Upper lobe of left lung (tissue), 6 donors: Measurements from ENCODE around the gene GRIN1. TPM values are rescaled to one million over a fixed set of nuclear protein-coding genes. Genes with fewer than 3 reads are reported as not detected.

Source experiments
- ATAC-seq, 2 donors: fragments of 200-7000 bp; cut with Tn5 transposase; one replicate each; pipeline ENCODE4 v1.9.1; 2022; ENCODE audit warnings: mild to moderate bottlenecking in 2 of 2, moderate library complexity in 2 of 2; ENCODE audit not compliant: low FRiP score in 2 of 2
- DNase-seq, 2 donors: peaks; one replicate each; pipeline ENCODE4 v3.0.0-alpha.2; 2019 to 2020
- H3K27ac ChIP-seq, 4 donors: fragments of 200-600 bp; sonication (generic); one replicate each; pipeline ENCODE4 v1.5.1; 2016 to 2019
- H3K27me3 ChIP-seq, 4 donors: fragments of 200-600 bp; sonication (generic); one replicate each; pipeline ENCODE4 v1.5.1; 2017 to 2019
- H3K36me3 ChIP-seq, 4 donors: fragments of 200-600 bp; sonication (generic); one replicate each; pipeline ENCODE4 v1.5.1; 2016 to 2019
- H3K4me1 ChIP-seq, 4 donors: fragments of 200-600 bp; sonication (generic); one replicate each; pipeline ENCODE4 v1.5.1; 2018 to 2019
- H3K4me3 ChIP-seq, 4 donors: fragments of 200-600 bp; sonication (generic); one replicate each; pipeline ENCODE4 v1.5.1; 2017 to 2019; ENCODE audit warnings: mild to moderate bottlenecking in 2 of 4, moderate library complexity in 1 of 4
- H3K9me3 ChIP-seq, 4 donors: fragments of 200-600 bp; sonication (generic); one replicate each; pipeline ENCODE4 v1.5.1; 2018 to 2019
- CTCF ChIP-seq, 6 experiments: fragments of 450-650 bp in 4 of 6; fragments of 200-600 bp in 2 of 6; sonication (generic) in 2 of 6; IDR thresholded peaks; one replicate each; pipeline ENCODE4 v1.5.1; 2016 to 2019; ENCODE audit warnings: antibody characterized with exemption in 6 of 6
- EP300 ChIP-seq, 4 donors: sonication (generic); formaldehyde crosslinking; IDR thresholded peaks; one replicate each; pipeline ENCODE4 v1.5.1; 2017; ENCODE audit warnings: antibody characterized with exemption in 4 of 4, control low read depth in 2 of 4
- POLR2A ChIP-seq, 4 donors: fragments of 450-650 bp; IDR thresholded peaks; one replicate each; pipeline ENCODE4 v1.5.1; 2016 to 2017; ENCODE audit warnings: antibody characterized with exemption in 4 of 4, mild to moderate bottlenecking in 2 of 4
- POLR2AphosphoS5 ChIP-seq, 2 donors: sonication (generic); formaldehyde crosslinking; IDR thresholded peaks; one replicate each; pipeline ENCODE4 v1.5.1; 2017; ENCODE audit warnings: antibody characterized with exemption in 2 of 2
- WGBS, 2 donors: methylation state at CpG; one replicate each; pipeline ENCODE4 v1.1.5; 2017 to 2018; 5-methylcytosine and 5-hydroxymethylcytosine counted together
- total RNA-seq, 6 donors: library from RNA; depleted of rRNA in 4 of 6; stranded (reverse); fragments of >200 nt in 4 of 6; gene quantifications; one replicate each; pipeline versions ENCODE4 v1.1.0 to v1.2.1, GENCODE V29; 2016 to 2021
- donor health status: DM: no; HTN: no; CAD: no; lungs with moderate emphysema.
- donor health status: DM: no; HTN: yes; CAD: no; lungs with severe emphysema.

GRIN1 gene
- total RNA-seq, 6 donors from 2014 or later = 0.17 to 2.1 (median 0.49) TPM; not detected in 3

DNA sequence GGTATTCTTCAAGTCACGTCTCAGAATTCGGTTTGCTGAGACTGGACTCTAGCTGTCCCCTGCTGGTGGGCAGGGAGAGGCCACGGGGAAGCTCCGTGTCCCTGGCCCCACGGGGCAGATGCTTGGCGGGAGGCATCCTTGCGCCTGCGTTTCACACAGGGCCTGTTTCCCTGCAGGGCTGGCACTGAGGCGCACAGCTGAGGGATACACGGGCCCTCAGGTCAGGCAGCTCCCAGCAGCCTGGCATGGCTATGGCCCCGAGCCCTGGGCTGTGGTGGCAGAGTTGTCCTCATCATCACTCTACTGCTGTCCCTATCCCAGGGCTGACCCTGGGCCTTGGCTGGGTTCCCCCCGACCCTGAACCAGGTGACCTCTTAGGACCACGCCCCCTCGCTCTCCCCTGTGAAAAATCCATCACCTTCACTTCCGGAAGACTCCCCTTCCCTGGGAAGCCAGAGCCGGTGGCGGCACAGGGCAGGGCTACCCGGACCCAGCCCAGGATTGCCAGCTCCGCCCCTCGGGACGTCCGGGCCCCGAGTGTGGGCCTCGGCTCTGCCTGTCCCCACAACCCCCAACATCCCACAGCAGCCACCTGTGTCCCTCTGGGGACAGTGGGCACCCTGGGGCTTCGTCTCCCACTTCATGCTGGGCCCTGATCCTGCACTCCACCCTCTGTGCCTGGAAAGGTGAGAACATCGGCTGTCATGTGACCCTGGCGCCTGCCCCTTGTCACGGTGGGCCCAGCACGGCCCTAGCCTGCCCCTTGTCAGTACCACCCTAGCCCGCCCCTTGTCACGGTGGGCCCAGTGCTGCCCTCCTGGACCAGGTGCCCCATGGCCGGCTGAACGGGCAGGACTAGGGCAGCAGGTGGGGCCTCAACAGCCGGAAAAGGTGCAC, 29.5 kb upstream of the GRIN1 start:
- TF ChIP-seq POLR2A (IDR thresholded peaks at IDR 0.05) = no peak
- TF ChIP-seq CTCF (IDR thresholded peaks at IDR 0.05) = no peak
- no peak for TF ChIP-seq EP300 (IDR thresholded peaks at IDR 0.05)
- no peak for TF ChIP-seq POLR2AphosphoS5 (IDR thresholded peaks at IDR 0.05)
- Histone ChIP-seq H3K9me3 (no peaks in the 10 kb centered on the region), H3K36me3 (peaks cover 12 to 86% (median 74%) of the 10 kb centered on the region in 4 donors), H3K27ac (no peak overlapping the region), H3K4me3 (no peak overlapping the region), H3K27me3 (no peaks in the 10 kb centered on the region), H3K4me1 (peaks cover 5 to 13% (median 7%) of the 10 kb centered on the region in 4 donors)
- 87 to 92% methylated on average over 17 to 34 of the region's 34 CpGs for WGBS, 2 donors
- no peak for DNase-seq
- no peak for ATAC-seq

- Histone ChIP-seq H3K4me1 (peaks cover 12 to 22% (median 13%) of the 10 kb centered on the region in 4 donors), H3K27me3 (no peaks in the 10 kb centered on the region), H3K27ac (no peak overlapping the region), H3K4me3 (no peak overlapping the region), H3K9me3 (no peaks in the 10 kb centered on the region), H3K36me3 (peaks cover 12 to 78% (median 67%) of the 10 kb centered on the region in 4 donors)
- no peak for DNase-seq
- WGBS, 2 donors = 94 to 96% methylated on average over 21 to 36 of the region's 38 CpGs
- ATAC-seq = no peak
- no peak for TF ChIP-seq EP300 (IDR thresholded peaks at IDR 0.05)
- TF ChIP-seq POLR2AphosphoS5 (IDR thresholded peaks at IDR 0.05) = no peak
- no peak for TF ChIP-seq CTCF (IDR thresholded peaks at IDR 0.05)
- no peak for TF ChIP-seq POLR2A (IDR thresholded peaks at IDR 0.05)
Measured at GRCh38 chr9:137110147-137110910, 28.6 kb upstream of the GRIN1 start.

DNA sequence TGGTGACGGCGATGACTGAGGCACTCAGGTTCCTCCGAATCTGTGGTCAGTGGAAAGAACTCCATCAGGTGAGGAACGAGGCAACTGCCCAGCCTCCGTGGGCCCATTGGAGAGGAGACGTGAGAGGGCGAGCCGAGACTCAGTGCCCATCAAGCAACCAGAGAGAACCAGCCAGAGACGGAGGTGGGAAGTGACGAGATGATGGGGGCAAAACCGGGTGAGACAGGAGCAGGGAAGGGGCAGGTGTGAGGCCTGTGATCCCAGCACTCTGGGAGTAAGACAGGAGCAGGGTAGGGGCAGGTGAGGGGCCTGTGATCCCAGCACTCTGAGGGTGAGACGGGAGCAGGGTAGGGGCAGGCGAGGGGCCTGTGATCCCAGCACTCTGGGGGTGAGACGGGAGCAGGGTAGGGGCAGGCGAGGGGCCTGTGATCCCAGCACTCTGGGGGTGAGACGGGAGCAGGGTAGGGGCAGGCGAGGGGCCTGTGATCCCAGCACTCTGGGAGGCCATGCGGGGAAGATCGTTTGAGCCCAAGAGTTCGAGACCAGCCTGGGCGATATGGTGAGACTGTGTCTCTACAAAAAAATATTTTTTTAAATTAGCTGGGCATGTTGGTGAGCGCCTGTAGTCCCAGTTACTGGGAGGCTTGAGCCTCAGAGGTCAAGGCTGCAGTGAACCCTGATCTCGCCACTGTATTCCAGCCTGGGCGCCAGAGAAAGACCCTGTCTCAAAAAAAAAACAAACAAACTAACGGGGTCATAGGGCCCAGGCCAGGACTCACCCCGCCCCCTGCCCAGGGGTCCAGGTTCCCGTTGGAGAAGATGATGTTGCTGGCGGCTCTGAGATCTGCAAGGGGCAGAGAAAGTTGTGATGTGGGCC, 27.8 kb upstream of the GRIN1 start:
- Histone ChIP-seq H3K4me3 (no peak overlapping the region), H3K36me3 (peaks cover 12 to 70% (median 59%) of the 10 kb centered on the region in 4 donors), H3K4me1 (peaks cover 13 to 25% (median 14%) of the 10 kb centered on the region in 4 donors), H3K9me3 (no peaks in the 10 kb centered on the region), H3K27me3 (no peaks in the 10 kb centered on the region), H3K27ac (no peak overlapping the region)
- ATAC-seq (no peak), DNase-seq (peak in 1 of 2 donors; percentile 52)
- WGBS, 2 donors = 90 to 92% methylated on average over 25 to 28 of the region's 28 CpGs
- TF ChIP-seq CTCF (IDR thresholded peaks at IDR 0.05) (no peak), POLR2AphosphoS5 (IDR thresholded peaks at IDR 0.05) (no peak), EP300 (IDR thresholded peaks at IDR 0.05) (no peak), POLR2A (IDR thresholded peaks at IDR 0.05) (no peak)

DNA sequence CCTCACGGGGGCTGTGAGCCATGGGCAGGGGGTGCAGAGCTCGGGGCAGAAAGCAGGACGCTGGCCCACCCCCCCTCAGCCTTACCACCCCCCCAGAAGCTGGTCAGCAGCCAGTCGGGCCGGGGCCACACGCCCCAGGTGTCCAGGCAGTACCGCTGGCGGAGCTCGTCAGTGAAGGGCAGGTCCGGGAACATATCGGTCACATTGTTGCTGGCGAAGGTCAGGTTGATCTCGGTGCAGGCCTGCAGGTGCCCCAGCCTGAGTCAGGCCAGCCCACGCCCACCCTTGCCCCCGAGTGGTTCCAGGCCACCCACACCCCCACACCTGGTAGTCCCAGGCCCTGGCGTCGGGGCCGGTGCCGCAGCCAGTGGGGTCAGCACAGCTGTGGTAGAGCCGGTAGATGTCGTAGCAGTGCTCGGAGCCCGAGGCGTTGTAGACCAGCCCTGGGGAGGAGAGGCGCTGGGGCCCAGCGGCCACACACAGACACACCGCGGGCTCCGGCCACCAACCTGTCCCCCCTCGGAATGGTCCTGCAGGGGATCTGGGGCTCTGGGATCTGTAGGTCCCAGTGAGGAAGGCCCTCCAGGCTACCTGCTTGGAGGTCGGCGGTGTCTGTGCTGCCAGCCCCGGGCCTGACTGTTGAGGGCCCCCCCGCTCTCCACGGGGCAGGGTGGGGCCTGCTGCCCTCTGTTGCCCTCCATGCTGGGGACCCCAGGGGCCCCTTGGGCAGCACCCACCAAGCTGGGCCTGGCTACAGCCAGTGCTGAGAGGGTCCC, 27.0 kb upstream of the GRIN1 start:
- WGBS, 2 donors = 89 to 91% methylated on average over 11 to 21 of the region's 35 CpGs
- peaks cover 12 to 62% (median 52%) of the 10 kb centered on the region in 4 donors for H3K36me3 ChIP-seq
- no peak overlapping the region for H3K4me3 ChIP-seq
- ATAC-seq (no peak), DNase-seq (peak in 1 of 2 donors; percentile 82)
- H3K27ac ChIP-seq = no peak overlapping the region
- TF ChIP-seq POLR2A (IDR thresholded peaks at IDR 0.05) = no peak
- TF ChIP-seq CTCF (IDR thresholded peaks at IDR 0.05) = no peak
- no peaks in the 10 kb centered on the region for H3K27me3 ChIP-seq
- peaks cover 13 to 25% (median 14%) of the 10 kb centered on the region in 4 donors for H3K4me1 ChIP-seq
- no peaks in the 10 kb centered on the region for H3K9me3 ChIP-seq
